ENCODE data around the gene ZNF302. TPM values are rescaled to one million over a fixed set of nuclear protein-coding genes. Genes with fewer than 3 reads are reported as not detected.
"Not testable (repeated sequence)": the region's sequence is repeated elsewhere in the genome, so short reads cannot be mapped to it uniquely, and the experiment has no call there.

ZNF302 gene
- total RNA-seq, 1 experiment from 2014 or later = 15.9 TPM

GRCh38 chr19:34668690-34669089 lies 8.8 kb upstream of the ZNF302 start:
- H3K4me2 ChIP-seq (ENCODE audit: low read length); H3K79me2 ChIP-seq (ENCODE audit: low read length); H3F3A ChIP-seq (ENCODE audit: low read length, unreplicated experiment); H4K20me1 ChIP-seq (ENCODE audit: low read length); ATAC-seq; H2AFZ ChIP-seq (ENCODE audit: low read length); POLR2A ChIA-PET (ENCODE audit: unreplicated experiment); CTCF ChIA-PET; H3K9ac ChIP-seq (ENCODE audit: low read length); H3K9me2 ChIP-seq (replicated peaks; ENCODE audit: low read length); H3K4me3 ChIP-seq (ENCODE audit: low read length); DNase-seq; H3K9me3 ChIP-seq (ENCODE audit: low read length); H3K36me3 ChIP-seq (ENCODE audit: low read depth, low read length); H3K27me3 ChIP-seq (ENCODE audit: low read length); H3K27ac ChIP-seq (ENCODE audit: low read length); H3K4me1 ChIP-seq (ENCODE audit: insufficient read depth, low read length); BruUV-seq (replicated peaks); intact Hi-C loops (cut with micrococcal nuclease): not testable (repeated sequence)

DNA sequence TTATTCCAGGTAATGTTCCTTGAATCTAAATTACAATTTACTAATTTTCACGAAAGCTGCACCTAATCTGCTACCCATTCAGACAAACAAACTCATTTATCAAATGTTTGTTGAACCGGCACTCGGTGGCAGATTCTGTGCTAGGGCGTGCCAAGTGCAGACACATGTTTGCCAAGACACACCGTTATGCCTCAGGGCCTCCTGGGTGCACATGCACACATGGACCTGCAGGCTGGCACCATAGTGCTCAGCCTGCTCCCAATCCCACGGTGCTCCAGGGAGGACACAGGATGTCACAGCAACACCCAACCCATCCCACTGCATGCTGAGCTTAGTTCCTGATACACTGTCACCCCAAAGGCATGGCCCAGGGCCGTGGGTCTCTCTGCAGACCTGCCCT lies 8.2 kb upstream of the ZNF302 start:
- ATAC-seq = no peak
- no peak overlapping the region for H3K4me2 ChIP-seq (ENCODE audit: low read length)
- no peaks in the 10 kb centered on the region for H3K27me3 ChIP-seq (ENCODE audit: low read length)
- no peak overlapping the region for H3K9ac ChIP-seq (ENCODE audit: low read length)
- no peaks in the 10 kb centered on the region for H3K79me2 ChIP-seq (ENCODE audit: low read length)
- POLR2A ChIA-PET (ENCODE audit: unreplicated experiment) = no interaction called here
- intact Hi-C loops (cut with micrococcal nuclease) = no loop called here
- H4K20me1 ChIP-seq (ENCODE audit: low read length) = no peaks in the 10 kb centered on the region
- H3K4me1 ChIP-seq (ENCODE audit: insufficient read depth, low read length) = no peaks in the 10 kb centered on the region
- H3K4me3 ChIP-seq (ENCODE audit: low read length) = no peak overlapping the region
- no TSS peak for BruUV-seq (replicated peaks)
- H2AFZ ChIP-seq (ENCODE audit: low read length) = no peak overlapping the region
- no peaks in the 10 kb centered on the region for H3F3A ChIP-seq (ENCODE audit: low read length, unreplicated experiment)
- no peak for DNase-seq
- no peaks in the 10 kb centered on the region for H3K9me2 ChIP-seq (replicated peaks; ENCODE audit: low read length)
- CTCF ChIA-PET = no interaction called here
- no peaks in the 10 kb centered on the region for H3K36me3 ChIP-seq (ENCODE audit: low read depth, low read length)
- no peak overlapping the region for H3K27ac ChIP-seq (ENCODE audit: low read length)
- TF ChIP-seq EZH2phosphoT487 (IDR thresholded peaks at IDR 0.05; ENCODE audit: borderline replicate concordance, low read length) (no peak), EZH2 (IDR thresholded peaks at IDR 0.05; ENCODE audit: low read length, unreplicated experiment) (no peak)
- TF ChIP-seq, protein P1, sequence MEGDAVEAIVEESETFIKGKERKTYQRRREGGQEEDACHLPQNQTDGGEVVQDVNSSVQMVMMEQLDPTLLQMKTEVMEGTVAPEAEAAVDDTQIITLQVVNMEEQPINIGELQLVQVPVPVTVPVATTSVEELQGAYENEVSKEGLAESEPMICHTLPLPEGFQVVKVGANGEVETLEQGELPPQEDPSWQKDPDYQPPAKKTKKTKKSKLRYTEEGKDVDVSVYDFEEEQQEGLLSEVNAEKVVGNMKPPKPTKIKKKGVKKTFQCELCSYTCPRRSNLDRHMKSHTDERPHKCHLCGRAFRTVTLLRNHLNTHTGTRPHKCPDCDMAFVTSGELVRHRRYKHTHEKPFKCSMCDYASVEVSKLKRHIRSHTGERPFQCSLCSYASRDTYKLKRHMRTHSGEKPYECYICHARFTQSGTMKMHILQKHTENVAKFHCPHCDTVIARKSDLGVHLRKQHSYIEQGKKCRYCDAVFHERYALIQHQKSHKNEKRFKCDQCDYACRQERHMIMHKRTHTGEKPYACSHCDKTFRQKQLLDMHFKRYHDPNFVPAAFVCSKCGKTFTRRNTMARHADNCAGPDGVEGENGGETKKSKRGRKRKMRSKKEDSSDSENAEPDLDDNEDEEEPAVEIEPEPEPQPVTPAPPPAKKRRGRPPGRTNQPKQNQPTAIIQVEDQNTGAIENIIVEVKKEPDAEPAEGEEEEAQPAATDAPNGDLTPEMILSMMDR (conservative IDR thresholded peaks at IDR 0.05; ENCODE audit: low read depth, low read length) = no peak
- H3K9me3 ChIP-seq (ENCODE audit: low read length) = no peaks in the 10 kb centered on the region

GRCh38 chr19:34671972-34672371 lies 5.5 kb upstream of the ZNF302 start:
- no peak for ATAC-seq

More at GRCh38 chr19:34671972-34672371, 5.5 kb upstream of the ZNF302 start:
- TF ChIP-seq EZH2phosphoT487 (IDR thresholded peaks at IDR 0.05; ENCODE audit: borderline replicate concordance, low read length) (no peak), EZH2 (IDR thresholded peaks at IDR 0.05; ENCODE audit: low read length, unreplicated experiment) (no peak)
- TF ChIP-seq, protein P1 (conservative IDR thresholded peaks at IDR 0.05; ENCODE audit: low read depth, low read length) = no peak
- H3K27ac ChIP-seq (ENCODE audit: low read length) = no peak overlapping the region
- peaks cover 6% of the 10 kb centered on the region; the same call in 1 of the 2 replicates for H3K4me1 ChIP-seq (ENCODE audit: insufficient read depth, low read length)
- H2AFZ ChIP-seq (ENCODE audit: low read length) = no peak overlapping the region
- H3K4me3 ChIP-seq (ENCODE audit: low read length) = no peak overlapping the region
- H4K20me1 ChIP-seq (ENCODE audit: low read length) = no peaks in the 10 kb centered on the region
- intact Hi-C loops (cut with micrococcal nuclease) = no loop called here
- DNase-seq = no peak
- no peak overlapping the region for H3K4me2 ChIP-seq (ENCODE audit: low read length)
- CTCF ChIA-PET = no interaction called here
- H3K9me2 ChIP-seq (replicated peaks; ENCODE audit: low read length) = no peaks in the 10 kb centered on the region
- POLR2A ChIA-PET (ENCODE audit: unreplicated experiment) = no interaction called here
- no TSS peak for BruUV-seq (replicated peaks)
- no peaks in the 10 kb centered on the region for H3K9me3 ChIP-seq (ENCODE audit: low read length)
- no peaks in the 10 kb centered on the region for H3F3A ChIP-seq (ENCODE audit: low read length, unreplicated experiment)
- H3K27me3 ChIP-seq (ENCODE audit: low read length) = no peaks in the 10 kb centered on the region
- no peaks in the 10 kb centered on the region for H3K36me3 ChIP-seq (ENCODE audit: low read depth, low read length)
- H3K9ac ChIP-seq (ENCODE audit: low read length) = no peak overlapping the region
- H3K79me2 ChIP-seq (ENCODE audit: low read length) = no peaks in the 10 kb centered on the region

Measured in PC-3 (cell line).